GM12873 (cell line): Measurements from ENCODE around the gene DOCK4.

Source experiments
- TF ChIP-seq, protein P1 (sequence below): IDR thresholded peaks from 2 replicates; pipeline ENCODE4 v1.5.1; 2012; ENCODE audit warnings: low read depth, mild to moderate bottlenecking, moderate library complexity, low read length, control low read depth; ENCODE audit not compliant: insufficient read depth; ENCODE audit errors: missing control alignments

Gene DOCK4

DNA sequence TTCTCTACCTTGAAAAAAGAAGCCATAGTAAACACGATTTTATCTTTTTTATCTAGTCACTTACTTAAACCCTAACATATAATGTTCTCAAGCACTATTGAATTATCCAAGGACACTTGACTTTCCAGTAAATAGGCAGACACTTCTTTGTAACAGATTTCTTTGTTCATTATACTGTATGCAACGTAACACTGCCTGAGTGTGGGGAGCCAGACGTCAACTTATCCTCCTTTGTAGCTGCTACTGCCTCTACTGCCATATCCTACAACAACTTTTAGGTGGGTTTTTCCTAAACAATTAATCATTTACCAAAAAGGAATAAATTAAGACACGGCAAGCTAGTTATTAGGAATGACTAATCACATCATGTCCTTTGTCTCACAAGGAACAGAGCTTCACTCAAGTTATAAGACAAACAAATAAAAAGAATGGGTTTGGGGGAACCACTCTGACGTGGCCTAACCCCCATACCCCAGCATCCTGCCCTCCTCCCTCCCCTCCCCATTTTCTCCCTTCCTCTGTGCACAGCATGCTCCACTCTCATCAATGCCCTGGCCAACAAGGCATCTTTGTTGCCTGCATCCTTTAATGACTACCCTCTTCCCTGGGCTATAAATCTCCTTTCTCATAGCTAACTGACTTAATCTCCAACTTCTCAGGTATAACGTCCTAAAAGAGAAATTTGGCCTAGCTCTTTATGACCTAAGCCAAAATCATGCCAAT is 43.3 kb downstream of the DOCK4 start:
- TF ChIP-seq, protein P1, sequence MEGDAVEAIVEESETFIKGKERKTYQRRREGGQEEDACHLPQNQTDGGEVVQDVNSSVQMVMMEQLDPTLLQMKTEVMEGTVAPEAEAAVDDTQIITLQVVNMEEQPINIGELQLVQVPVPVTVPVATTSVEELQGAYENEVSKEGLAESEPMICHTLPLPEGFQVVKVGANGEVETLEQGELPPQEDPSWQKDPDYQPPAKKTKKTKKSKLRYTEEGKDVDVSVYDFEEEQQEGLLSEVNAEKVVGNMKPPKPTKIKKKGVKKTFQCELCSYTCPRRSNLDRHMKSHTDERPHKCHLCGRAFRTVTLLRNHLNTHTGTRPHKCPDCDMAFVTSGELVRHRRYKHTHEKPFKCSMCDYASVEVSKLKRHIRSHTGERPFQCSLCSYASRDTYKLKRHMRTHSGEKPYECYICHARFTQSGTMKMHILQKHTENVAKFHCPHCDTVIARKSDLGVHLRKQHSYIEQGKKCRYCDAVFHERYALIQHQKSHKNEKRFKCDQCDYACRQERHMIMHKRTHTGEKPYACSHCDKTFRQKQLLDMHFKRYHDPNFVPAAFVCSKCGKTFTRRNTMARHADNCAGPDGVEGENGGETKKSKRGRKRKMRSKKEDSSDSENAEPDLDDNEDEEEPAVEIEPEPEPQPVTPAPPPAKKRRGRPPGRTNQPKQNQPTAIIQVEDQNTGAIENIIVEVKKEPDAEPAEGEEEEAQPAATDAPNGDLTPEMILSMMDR, result no peak

DNA sequence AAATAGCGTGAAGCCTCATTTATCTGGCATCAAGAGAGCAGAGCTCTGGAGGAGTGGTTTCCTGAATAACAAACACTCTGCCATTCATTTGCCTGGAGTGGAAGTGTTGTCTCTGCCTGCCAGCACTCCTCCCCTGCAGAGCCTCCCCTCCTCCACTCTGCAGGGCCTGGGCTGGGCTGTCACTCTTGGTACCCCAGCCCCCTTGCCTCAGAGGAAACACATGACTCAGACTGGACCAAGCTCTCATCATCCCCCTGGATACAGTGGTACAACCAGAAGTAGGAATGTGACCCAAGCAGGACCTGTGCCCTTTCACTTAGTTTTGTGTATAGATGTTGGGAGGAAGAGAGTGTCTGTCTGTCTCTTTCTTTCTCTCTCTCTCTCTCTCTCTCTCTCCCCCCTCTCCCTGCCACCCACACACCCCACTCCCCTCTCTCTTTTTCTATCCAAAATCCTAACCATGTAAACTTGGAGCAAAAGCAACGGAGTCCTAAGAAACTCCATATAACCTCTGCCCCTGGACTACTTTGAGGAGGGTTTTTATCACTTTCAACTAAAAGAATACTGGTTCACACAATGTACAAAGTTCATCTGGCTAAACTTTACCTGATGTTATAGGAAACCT is 43.9 kb downstream of the DOCK4 start:
- TF ChIP-seq, protein P1, result no peak

DNA sequence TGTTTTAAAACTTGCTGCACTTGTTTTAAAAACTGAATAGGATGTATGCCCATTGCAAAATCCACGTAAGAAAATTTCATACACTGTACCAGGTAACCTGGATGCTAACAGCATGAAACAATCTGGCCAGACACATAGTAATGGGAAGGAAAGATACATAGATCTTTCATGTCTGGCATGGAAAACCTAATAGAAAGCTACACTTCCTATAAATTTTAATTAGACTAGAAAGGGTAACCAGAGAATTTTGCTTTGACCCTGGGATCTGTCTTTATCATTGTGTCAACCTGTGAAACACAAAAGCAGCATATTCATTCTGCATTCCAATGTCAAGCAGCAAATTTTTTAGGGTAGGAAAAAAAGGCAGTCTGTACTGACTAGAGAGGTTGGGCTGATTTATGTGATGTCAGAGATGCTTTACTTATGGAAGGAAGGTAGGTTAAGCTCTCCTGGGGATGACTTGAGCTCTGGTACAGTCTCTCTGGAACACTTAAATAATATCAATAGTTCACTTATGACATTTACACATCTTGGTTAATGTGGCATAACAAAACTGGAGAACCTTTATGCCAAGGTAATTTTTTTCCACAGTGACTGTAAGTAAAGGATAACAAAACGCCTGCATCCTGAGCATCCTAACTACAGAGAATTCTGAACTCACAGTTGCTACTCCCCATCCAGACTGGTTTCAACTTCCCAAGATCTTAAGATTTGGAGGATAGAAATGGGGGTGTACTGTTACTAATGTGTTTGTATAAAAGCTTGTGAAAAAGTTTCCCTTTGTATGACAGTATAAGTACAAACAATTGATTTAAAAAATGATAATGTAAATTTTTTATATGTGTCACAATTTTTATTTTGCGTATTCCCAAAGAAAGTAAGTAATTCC is 44.7 kb downstream of the DOCK4 start:
- TF ChIP-seq, protein P1, result no peak

DNA sequence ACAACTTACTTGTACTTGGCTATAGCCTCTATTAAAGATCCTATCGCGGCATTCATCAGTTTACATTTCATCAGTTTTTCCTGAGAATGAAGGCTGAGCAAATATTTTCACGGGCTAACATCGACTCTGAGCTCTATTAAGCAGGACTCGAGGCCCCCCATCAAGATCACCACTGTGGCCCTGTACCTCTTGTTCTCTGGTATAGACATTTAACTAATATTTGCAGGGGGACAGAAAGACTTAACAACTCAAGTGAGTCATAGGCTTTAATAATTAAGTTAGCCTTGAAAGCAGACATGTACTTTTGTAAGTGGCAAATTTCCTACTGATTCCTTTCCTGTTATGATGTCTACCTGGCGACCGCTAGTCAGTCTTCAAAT is 45.4 kb downstream of the DOCK4 start:
- TF ChIP-seq, protein P1, result no peak

DNA sequence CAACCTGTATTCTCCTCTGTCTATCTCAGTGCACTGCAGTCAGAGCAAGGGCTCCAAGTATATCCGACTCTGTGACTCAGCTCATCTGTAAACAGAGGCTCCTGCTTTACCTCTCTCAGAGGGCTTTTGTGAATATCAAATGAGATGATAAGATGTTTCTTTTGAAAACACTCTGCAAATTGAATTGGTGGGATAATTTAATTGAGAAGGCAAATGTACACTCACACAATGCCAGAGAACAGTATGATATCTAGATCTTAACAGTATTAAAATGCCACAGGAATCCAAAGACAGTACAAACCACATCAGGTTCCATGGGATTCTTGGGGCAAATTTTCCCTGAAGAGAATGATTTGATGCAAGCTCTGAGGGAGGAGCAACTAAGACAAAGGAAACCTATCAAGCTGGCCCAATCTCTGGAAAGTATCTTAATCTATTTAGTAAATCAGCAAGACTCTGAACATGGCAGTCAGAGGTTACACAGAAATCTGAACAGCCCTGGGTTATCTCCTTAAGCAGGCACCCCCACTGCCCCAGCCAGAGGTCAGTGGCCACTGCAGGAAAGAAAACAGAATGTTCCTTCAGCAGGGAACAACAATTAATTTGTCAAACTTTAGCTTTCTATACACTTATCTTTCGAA is 45.9 kb downstream of the DOCK4 start:
- TF ChIP-seq, protein P1, result no peak

DNA sequence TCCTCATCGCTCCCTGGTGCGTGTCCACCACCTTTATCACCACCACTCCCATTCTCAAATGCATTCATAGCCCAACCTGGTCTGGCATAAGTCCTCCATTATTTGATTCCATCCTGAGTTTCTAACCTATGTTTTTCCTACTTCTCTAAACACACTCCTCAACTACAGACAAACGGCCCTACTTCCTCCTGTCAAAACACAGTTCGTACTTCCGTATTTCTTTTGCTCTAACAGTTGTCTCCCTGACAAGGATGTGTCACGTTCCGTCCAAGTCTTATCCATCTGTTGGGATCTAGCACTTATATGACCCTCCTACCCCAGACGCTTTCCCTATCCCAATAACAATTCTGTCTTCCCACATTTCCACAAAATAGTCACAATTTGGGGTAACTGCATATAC is 46.8 kb downstream of the DOCK4 start:
- TF ChIP-seq, protein P1, result no peak
